ENCODE data around the gene CDH23. TPM values are rescaled to one million over a fixed set of nuclear protein-coding genes. Genes with fewer than 3 reads are reported as not detected.

Gene CDH23
- total and polyA plus RNA-seq, 2 of the 8 experiments (the other 6 are each of a cell fraction or from before 2014, with no cell fraction given) = 1.9 to 4.9 TPM

DNA sequence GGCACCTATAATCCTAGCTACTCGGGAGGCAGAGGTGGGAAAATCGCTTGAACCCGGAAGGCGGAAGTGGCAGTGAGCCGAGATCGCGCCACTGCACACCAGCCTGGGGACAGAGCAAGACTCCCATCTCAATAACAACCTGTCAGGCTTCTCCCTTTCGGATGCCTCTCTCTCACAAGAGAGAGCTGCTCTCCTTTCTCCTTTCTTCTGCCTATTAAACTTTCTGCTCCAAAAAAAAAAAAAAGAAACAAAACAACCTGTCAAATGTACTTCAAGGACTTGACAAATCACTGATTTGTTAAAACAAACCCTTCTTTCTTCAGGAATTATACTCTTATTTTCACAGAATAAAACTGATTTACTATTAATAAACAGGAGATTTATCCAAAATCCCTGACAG, 450.7 kb downstream of the CDH23 start:
- FAIRE-seq (no peak), DNase-seq (ENCODE audit: low read depth in 1 of 2, low spot score in 2 of 2) (no peak)
- H3K79me2 ChIP-seq (ENCODE audit: control insufficient read depth in 1 of 2, insufficient read depth in 2 of 2, low read length in 2 of 2) = peaks cover 47 to 82% of the 10 kb centered on the region in 2 experiments
- no peak overlapping the region for H3K9ac ChIP-seq (replicated peaks in 1 of 4; ENCODE audit: extremely low read depth in 1 of 4, low read depth in 3 of 4, low read length in 3 of 4)
- H2BK5ac ChIP-seq (ENCODE audit: low read depth, low read length) = no peak overlapping the region
- H3K27me3 ChIP-seq (replicated peaks in 1 of 4; ENCODE audit: control insufficient read depth in 3 of 4, extremely low read depth in 1 of 4, insufficient read depth in 3 of 4, low read length in 3 of 4) = no peaks in the 10 kb centered on the region
- no peaks in the 10 kb centered on the region for H3K36me3 ChIP-seq (ENCODE audit: control insufficient read depth in 2 of 4, insufficient read depth in 4 of 4, low read length in 3 of 4)
- no peak overlapping the region for H3K23ac ChIP-seq (ENCODE audit: insufficient read length)
- H2AFZ ChIP-seq (ENCODE audit: low read length) = no peak overlapping the region
- no peak overlapping the region for H2BK120ac ChIP-seq (replicated peaks; ENCODE audit: low read depth, low read length)
- POLR2A ChIA-PET (ENCODE audit: partially characterized antibody) = interaction anchor here (1.0 kb wide), 1 partner anchor 20 kb away, joined by 4 read pairs; no protein-coding TSS in a partner anchor
- no peak overlapping the region for H2BK20ac ChIP-seq (ENCODE audit: low read length)
- H4K8ac ChIP-seq (ENCODE audit: extremely low read depth, insufficient read depth, low read length) = no peak overlapping the region
- no peak overlapping the region for H2BK15ac ChIP-seq (ENCODE audit: low read length)
- 94% methylated on average over 8 of the region's 8 CpGs; no CpG with 5 or more reads in 1 of the 2 experiments for WGBS, 2 experiments (ENCODE audit: extremely low coverage in 1 of 2, insufficient coverage in 1 of 2, insufficient read length in 1 of 2, insufficient replicate concordance in 2 of 2, low coverage in 1 of 2, low lambda C conversion rate in 2 of 2, missing lambda C conversion rate in 1 of 2)
- H4K20me1 ChIP-seq (replicated peaks in 1 of 2; ENCODE audit: control insufficient read depth in 1 of 2, insufficient read depth in 2 of 2, low read length in 2 of 2) = peaks cover 16 to 30% of the 10 kb centered on the region in 2 experiments
- no peak overlapping the region for H3K4me2 ChIP-seq (ENCODE audit: insufficient read depth in 1 of 2, low read depth in 2 of 2, low read length in 2 of 2)
- CTCF ChIA-PET (ENCODE audit: partially characterized antibody) = interaction anchor here (0.6 to 1.2 kb wide), 3 partner anchors 11 to 493 kb away, joined by 3 to 4 read pairs (median 3); no protein-coding TSS in a partner anchor
- no peak overlapping the region for H3K4me3 ChIP-seq (ENCODE audit: extremely low read depth in 1 of 4, insufficient read depth in 2 of 4, low read depth in 3 of 4, low read length in 4 of 4)
- H3K79me1 ChIP-seq (ENCODE audit: low read depth, low read length) = peaks cover 3% of the 10 kb centered on the region; the same call in 1 of the 2 replicates
- no peak overlapping the region for H3K14ac ChIP-seq (ENCODE audit: insufficient read length)
- H3K23me2 ChIP-seq (ENCODE audit: low read depth, low read length) = peaks cover 5% of the 10 kb centered on the region; the same call in 1 of the 2 replicates
- H4K5ac ChIP-seq (ENCODE audit: insufficient read length, low read depth, low read length) = no peak overlapping the region
- H4K91ac ChIP-seq (replicated peaks; ENCODE audit: insufficient read length, low read length) = no peak overlapping the region
- no peak overlapping the region for H3K4ac ChIP-seq (replicated peaks; ENCODE audit: insufficient read length, low read depth, low read length)
- no peak overlapping the region for H3K56ac ChIP-seq (replicated peaks; ENCODE audit: insufficient read length, low read depth, low read length)
- no peaks in the 10 kb centered on the region for H3K9me3 ChIP-seq (ENCODE audit: insufficient read depth in 2 of 2, low read depth in 1 of 2, low read length in 1 of 2)
- H3K4me1 ChIP-seq (replicated peaks in 1 of 4; ENCODE audit: control insufficient read depth in 3 of 4, insufficient read depth in 4 of 4, low read length in 3 of 4) = peaks cover 5 to 9% (median 6%) of the 10 kb centered on the region in 4 experiments; a peak in 6 of 7 replicates
- H3K18ac ChIP-seq (ENCODE audit: extremely low read depth, low read length) = no peak overlapping the region
- H2AK5ac ChIP-seq (ENCODE audit: low read depth, low read length) = no peak overlapping the region
- no peak overlapping the region for H2BK12ac ChIP-seq (ENCODE audit: low read depth, low read length)
- no peak overlapping the region for H3K27ac ChIP-seq (ENCODE audit: low read depth, low read length)
- no peak for TF ChIP-seq RAD21 (IDR thresholded peaks at IDR 0.05 in 1 of 2, conservative IDR thresholded peaks at IDR 0.05 in 1 of 2; ENCODE audit: low read depth in 2 of 2, low read length in 2 of 2)
- TF ChIP-seq SP4 (IDR thresholded peaks at IDR 0.05; ENCODE audit: low read length) = no peak
- no peak for TF ChIP-seq SAP30 (IDR thresholded peaks at IDR 0.05; ENCODE audit: insufficient read depth, insufficient replicate concordance, low read length)
- TF ChIP-seq, protein P1, sequence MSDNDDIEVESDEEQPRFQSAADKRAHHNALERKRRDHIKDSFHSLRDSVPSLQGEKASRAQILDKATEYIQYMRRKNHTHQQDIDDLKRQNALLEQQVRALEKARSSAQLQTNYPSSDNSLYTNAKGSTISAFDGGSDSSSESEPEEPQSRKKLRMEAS (IDR thresholded peaks at IDR 0.05) = no peak
- TF ChIP-seq TAF7 (optimal IDR thresholded peaks at IDR 0.05; ENCODE audit: borderline replicate concordance, low read depth, low read length) = no peak
- TF ChIP-seq, protein P2, sequence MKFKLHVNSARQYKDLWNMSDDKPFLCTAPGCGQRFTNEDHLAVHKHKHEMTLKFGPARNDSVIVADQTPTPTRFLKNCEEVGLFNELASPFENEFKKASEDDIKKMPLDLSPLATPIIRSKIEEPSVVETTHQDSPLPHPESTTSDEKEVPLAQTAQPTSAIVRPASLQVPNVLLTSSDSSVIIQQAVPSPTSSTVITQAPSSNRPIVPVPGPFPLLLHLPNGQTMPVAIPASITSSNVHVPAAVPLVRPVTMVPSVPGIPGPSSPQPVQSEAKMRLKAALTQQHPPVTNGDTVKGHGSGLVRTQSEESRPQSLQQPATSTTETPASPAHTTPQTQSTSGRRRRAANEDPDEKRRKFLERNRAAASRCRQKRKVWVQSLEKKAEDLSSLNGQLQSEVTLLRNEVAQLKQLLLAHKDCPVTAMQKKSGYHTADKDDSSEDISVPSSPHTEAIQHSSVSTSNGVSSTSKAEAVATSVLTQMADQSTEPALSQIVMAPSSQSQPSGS (IDR thresholded peaks at IDR 0.05; ENCODE audit: low read length) = no peak
- no peak for TF ChIP-seq SIX5 (IDR thresholded peaks at IDR 0.05; ENCODE audit: low read depth, low read length)
- no peak for TF ChIP-seq SRF (IDR thresholded peaks at IDR 0.05; ENCODE audit: low read depth, low read length)
- TF ChIP-seq TAF1 (IDR thresholded peaks at IDR 0.05; ENCODE audit: low read depth, low read length) = no peak
- no peak for TF ChIP-seq ASH2L (IDR thresholded peaks at IDR 0.05; ENCODE audit: low read length)
- no peak for TF ChIP-seq CEBPB (IDR thresholded peaks at IDR 0.05; ENCODE audit: low read depth, low read length)
- no peak for TF ChIP-seq HDAC6 (IDR thresholded peaks at IDR 0.05; ENCODE audit: low read depth, low read length)
